Epithelial cell of proximal tubule (primary cell): ENCODE data around the gene PLEKHA8. TPM values are rescaled to one million over a fixed set of nuclear protein-coding genes. Genes with fewer than 3 reads are reported as not detected.

Source experiments
- DNase-seq: peaks from one replicate; pipeline ENCODE4 v3.0.0-alpha.2; 2011; ENCODE audit warnings: low read depth
- H3K4me3 ChIP-seq: 2 replicates; pipeline ENCODE4 v1.5.1; 2011; ENCODE audit warnings: low read depth, mild to moderate bottlenecking, low read length
- total RNA-seq: library from RNA; depleted of rRNA; stranded (reverse); fragments of >200 nt; gene quantifications from 2 replicates; pipeline ENCODE4 v1.2.3, GENCODE V29; 2015
- TF ChIP-seq, protein P1 (sequence below): conservative IDR thresholded peaks from 2 replicates; pipeline ENCODE4 v1.5.1; 2012; ENCODE audit warnings: low read depth, mild to moderate bottlenecking, low read length

PLEKHA8 gene
- total RNA-seq, 1 donor from 2014 or later, result 12.2 TPM

DNA sequence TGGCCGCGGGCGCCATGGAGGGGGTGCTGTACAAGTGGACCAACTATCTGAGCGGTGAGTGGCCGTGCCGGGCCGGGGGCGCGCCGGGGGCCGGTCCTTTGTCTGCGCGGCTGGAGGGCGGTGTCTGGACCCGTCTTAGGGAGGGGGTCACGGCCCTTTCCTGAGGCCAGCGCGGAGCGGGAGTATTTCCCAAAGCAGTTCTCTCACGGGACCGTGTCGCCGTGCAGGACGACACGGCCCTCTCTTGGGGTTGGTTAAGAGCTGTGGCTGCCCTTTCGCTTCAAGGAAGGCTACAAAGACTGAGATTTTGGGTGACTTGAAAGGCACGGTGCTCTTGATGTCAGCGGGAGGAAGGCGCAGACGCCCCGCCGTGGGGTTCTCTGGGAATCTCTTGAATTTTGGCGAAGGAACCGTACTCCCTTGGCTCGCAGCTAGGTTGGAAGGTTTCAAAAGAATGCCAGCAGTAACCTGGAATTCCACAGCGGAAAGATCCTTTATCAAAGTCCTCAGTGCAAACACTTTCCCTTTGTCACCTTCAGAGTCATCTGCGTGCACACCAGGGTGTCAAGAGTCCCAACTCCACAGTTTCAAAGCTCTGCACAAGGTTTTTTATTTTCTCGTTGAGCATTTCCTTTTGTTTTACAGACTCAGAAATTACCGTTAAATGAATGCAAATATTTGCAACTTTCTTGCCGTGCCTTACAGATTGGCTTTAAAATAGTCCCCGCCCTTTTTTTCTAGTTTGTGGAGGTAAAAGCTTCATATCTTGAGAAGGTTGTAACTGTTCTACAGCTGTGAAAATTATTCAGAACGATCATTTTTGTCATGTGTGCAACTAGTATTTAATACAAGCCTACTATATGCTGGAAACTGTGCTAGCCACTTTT lies 780 bp downstream of the PLEKHA8 start:
- H3K4me3 ChIP-seq, result peak overlapping the region; percentile 68
- TF ChIP-seq, protein P1, sequence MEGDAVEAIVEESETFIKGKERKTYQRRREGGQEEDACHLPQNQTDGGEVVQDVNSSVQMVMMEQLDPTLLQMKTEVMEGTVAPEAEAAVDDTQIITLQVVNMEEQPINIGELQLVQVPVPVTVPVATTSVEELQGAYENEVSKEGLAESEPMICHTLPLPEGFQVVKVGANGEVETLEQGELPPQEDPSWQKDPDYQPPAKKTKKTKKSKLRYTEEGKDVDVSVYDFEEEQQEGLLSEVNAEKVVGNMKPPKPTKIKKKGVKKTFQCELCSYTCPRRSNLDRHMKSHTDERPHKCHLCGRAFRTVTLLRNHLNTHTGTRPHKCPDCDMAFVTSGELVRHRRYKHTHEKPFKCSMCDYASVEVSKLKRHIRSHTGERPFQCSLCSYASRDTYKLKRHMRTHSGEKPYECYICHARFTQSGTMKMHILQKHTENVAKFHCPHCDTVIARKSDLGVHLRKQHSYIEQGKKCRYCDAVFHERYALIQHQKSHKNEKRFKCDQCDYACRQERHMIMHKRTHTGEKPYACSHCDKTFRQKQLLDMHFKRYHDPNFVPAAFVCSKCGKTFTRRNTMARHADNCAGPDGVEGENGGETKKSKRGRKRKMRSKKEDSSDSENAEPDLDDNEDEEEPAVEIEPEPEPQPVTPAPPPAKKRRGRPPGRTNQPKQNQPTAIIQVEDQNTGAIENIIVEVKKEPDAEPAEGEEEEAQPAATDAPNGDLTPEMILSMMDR, result no peak
- no peak for DNase-seq

DNA sequence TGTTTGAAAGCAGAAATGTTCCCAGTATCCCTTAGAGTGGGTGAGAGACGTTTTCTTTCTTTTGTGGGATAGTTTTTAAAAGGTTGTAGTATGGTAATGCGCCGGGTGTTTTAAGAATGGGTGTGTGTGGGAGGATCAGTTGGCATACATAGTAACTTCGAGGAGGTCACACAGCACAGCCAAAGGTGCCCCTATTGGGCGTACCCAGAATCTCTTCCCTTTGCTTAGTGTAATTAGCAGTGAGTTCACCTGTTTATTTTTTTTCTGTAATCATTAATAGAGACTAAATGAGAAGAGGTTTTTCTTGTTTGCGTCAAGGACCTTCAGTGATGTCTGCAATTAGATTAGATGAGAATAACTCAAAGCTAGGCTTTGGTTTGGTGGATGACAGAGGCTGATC lies 1.5 kb downstream of the PLEKHA8 start:
- no peak for DNase-seq
- H3K4me3 ChIP-seq, result peak overlapping the region; percentile 68
- TF ChIP-seq, protein P1, result no peak

DNA sequence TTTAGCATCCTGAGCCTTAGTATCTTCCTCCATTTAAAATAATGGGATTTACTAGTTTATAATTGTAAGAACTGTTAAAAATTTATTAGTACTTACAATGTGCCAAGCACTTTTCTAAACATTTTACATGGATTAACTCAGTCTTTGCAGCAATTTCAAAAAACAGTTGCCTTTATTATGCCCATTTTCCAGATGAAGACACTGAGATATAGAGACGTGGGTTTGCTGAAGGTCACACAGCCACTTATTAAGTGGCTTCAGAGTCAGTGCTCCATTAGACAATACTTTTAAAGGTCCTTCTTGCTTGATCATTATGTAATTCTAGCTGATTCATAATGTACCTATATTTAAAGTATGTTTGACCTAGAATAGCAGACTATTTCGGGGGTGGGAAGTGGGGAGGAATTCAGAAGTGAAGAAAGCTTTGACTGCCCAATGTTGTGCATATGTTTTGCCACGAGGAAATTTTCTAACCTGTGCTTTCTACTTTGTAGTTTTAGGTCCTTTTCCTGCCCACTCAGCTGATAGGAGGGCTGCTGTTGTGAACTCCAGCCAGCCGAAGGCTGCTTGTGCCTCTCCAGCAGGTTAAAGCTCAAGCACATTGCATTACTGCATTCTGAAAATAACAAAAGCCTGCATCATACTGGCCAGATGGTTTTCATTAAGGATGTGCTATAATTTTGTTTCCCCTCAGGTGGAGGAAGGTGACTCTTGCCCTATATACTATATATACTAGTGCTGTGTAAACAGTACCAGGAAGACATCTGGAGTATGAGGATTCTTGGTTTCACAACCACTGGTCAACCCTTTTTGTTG lies 4.3 kb downstream of the PLEKHA8 start:
- H3K4me3 ChIP-seq, result no peak overlapping the region
- TF ChIP-seq, protein P1, result no peak
- DNase-seq, result no peak

DNA sequence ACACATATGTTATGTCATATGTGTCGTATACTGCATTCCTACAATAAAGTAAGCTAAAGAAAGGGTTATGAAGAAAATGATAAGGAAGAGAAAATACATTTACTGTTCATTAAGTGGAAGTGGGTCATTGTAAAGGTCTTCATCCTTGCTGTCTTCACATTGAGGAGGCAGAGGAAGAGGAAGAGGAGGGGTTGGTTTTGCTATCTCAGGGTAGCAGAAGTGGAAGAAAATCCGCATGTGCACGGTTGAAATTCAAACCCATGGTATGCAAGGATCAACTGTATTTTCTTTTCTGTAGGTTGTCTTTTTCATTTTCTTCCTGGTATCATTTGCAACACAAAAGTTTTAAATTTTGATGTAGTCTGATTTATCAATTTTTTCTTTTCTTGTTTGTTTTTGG lies 6.3 kb downstream of the PLEKHA8 start:
- DNase-seq, result no peak
- no peak overlapping the region for H3K4me3 ChIP-seq
- TF ChIP-seq, protein P1, result no peak

DNA sequence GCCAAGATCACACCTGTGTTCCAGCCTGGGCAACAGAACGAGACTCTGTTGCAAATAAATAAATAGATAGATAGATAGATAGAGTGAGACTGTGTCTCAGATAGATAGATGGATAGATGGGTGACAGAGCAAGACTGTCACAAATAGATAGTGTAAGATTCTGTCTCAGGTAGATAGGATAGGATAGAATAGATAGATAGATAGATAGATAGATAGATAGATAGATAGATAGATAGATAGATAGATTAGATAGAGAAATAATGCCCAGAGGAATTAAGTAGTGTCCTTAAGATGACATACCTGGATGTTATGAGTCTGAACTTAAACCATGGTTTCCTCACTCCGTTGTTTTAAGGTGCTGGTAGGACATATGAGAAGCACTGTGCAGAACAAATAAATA lies 8.0 kb downstream of the PLEKHA8 start:
- DNase-seq, result no peak
- TF ChIP-seq, protein P1, result no peak
- no peak overlapping the region for H3K4me3 ChIP-seq

DNA sequence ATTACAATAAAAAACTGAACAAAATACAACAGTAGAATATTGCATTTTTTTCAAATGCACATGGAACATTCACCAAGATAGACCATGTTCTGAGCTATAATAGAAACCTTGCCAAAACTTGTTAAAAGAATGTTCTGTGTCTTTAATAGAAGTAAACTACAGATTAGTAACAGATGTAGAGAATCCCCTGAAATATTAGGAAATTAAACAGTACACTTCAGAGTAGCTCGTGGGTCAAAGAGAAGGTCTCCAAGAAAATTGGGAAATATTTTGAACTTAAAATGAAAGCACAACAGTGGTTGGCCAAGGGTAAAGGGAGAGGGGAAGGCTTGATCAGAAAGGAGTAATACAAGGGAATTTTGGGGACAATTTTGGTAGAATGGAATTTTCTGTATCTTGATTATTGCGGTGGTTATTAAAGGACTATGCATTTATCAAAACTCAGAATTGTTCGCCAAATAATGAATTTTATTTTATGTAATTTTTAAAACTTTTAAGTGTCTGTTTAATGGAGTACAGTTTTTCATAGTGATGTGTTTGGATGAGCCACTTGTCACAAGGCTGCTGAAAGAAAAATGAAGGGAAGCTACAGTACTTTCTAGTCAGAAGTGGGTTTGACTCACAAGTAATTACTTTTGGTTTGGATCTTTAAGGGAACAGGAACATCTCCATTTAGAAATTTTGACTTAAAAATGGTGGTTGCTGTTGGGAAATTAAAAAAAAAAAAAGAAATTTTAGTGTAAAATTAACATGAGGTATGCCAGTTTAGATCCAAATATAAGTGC lies 10.2 kb downstream of the PLEKHA8 start:
- DNase-seq, result no peak
- H3K4me3 ChIP-seq, result no peak overlapping the region
- TF ChIP-seq, protein P1, result no peak
